Measurements from ENCODE around the gene WDR49.
"Not testable (repeated sequence)": the region's sequence is repeated elsewhere in the genome, so short reads cannot be mapped to it uniquely, and the experiment has no call there.

The WDR49 gene

GRCh38 chr3:167653760-167654159, at the start of gene WDR49:
WDR49 (minus strand) TSS chr3:167653942; CDS start chr3:167653425, 517 bp downstream.
- DNase-seq: peak; percentile 19

- DNase-seq: no peak
Observed at GRCh38 chr3:167700926-167701325, 47.2 kb upstream of the WDR49 start.

GRCh38 chr3:167700046-167700445, 46.3 kb upstream of the WDR49 start:
- DNase-seq: no peak

GRCh38 chr3:167694121-167694520, 40.4 kb upstream of the WDR49 start:
- DNase-seq: no peak

GRCh38 chr3:167691366-167691765, 37.6 kb upstream of the WDR49 start:
- DNase-seq: peak; percentile 49

- peak; percentile 76 for DNase-seq
Observed at GRCh38 chr3:167684388-167684993, 30.7 kb upstream of the WDR49 start.

- no peak for DNase-seq
Observed at GRCh38 chr3:167679526-167679925, 25.8 kb upstream of the WDR49 start.

GRCh38 chr3:167675848-167676247, 22.1 kb upstream of the WDR49 start:
- no peak for DNase-seq

- DNase-seq: no peak
Observed at GRCh38 chr3:167673221-167673620, 19.5 kb upstream of the WDR49 start.

- no peak for DNase-seq
Observed at GRCh38 chr3:167671878-167672427, 18.2 kb upstream of the WDR49 start.

GRCh38 chr3:167669699-167670098, 16.0 kb upstream of the WDR49 start:
- no peak for DNase-seq

- DNase-seq: no peak
Observed at GRCh38 chr3:167668651-167669050, 14.9 kb upstream of the WDR49 start.

GRCh38 chr3:167666563-167666962, 12.8 kb upstream of the WDR49 start:
- DNase-seq: no peak

GRCh38 chr3:167662919-167663400, 9.2 kb upstream of the WDR49 start:
- DNase-seq: no peak

- DNase-seq: no peak
Observed at GRCh38 chr3:167657684-167658225, 4.0 kb upstream of the WDR49 start.

- no peak for DNase-seq
Observed at GRCh38 chr3:167656821-167657220, 3.1 kb upstream of the WDR49 start.

GRCh38 chr3:167653155-167653554, 587 bp downstream of the WDR49 start:
- no peak for DNase-seq

GRCh38 chr3:167651826-167652225, 1.9 kb downstream of the WDR49 start:
- DNase-seq: no peak

- DNase-seq: no peak
Observed at GRCh38 chr3:167650459-167650858, 3.3 kb downstream of the WDR49 start.

GRCh38 chr3:167649746-167650145, 4.0 kb downstream of the WDR49 start:
- no peak for DNase-seq

- no peak for DNase-seq
Observed at GRCh38 chr3:167644611-167645010, 9.1 kb downstream of the WDR49 start.

GRCh38 chr3:167631471-167631870, 22.3 kb downstream of the WDR49 start:
- DNase-seq: no peak

- DNase-seq: no peak
Observed at GRCh38 chr3:167626490-167626889, 27.3 kb downstream of the WDR49 start.

- DNase-seq: no peak
Observed at GRCh38 chr3:167615030-167615429, 38.7 kb downstream of the WDR49 start.

- DNase-seq: not testable (repeated sequence)
Observed at GRCh38 chr3:167614196-167614595, 39.5 kb downstream of the WDR49 start.

Measured in CD4-positive, alpha-beta T cell treated with Interleukin-21 for 1 hour (primary cell).